GM12878 (cell line): ENCODE results near the gene ZDHHC9. TPM values are rescaled to one million over a fixed set of nuclear protein-coding genes. Genes with fewer than 3 reads are reported as not detected.

Experiments used
- ATAC-seq: fragments of 200-7000 bp; cut with Tn5 transposase; 3 replicates; pipeline ENCODE4 v1.9.1; 2020; ENCODE audit warnings: mild to moderate bottlenecking, moderate library complexity
- BruUV-seq: library from RNA; stranded (reverse); fragments of 400-500 nt; replicated peaks from 2 replicates; lab custom pipeline; 2021; lab: Mats Ljungman, UMichigan
- CTCF ChIA-PET: fragments of 300-600 bp; sonication (Branson Sonifier 250); formaldehyde crosslinking; extraction: SDS; loops from one replicate; lab custom pipeline; 2021; ENCODE audit warnings: inconsistent platforms; lab: Yijun Ruan, JAX
- POLR2A ChIA-PET: fragments of 350-600 bp; formaldehyde crosslinking; extraction: SDS; loops from one replicate; lab custom pipeline; 2021; ENCODE audit warnings: inconsistent platforms; lab: Charles Lee
- RAD21 ChIA-PET: fragments of 300-600 bp; sonication (Branson Sonifier 250); formaldehyde crosslinking; loops from one replicate; lab custom pipeline; 2023; ENCODE audit warnings: antibody characterized with exemption; ENCODE audit not compliant: unreplicated experiment; lab: Charles Lee
- SMC1A ChIA-PET: fragments of 300-600 bp; sonication (Branson Sonifier 250); formaldehyde crosslinking; loops from one replicate; lab custom pipeline; 2023; ENCODE audit not compliant: unreplicated experiment, uncharacterized antibody; lab: Charles Lee
- DNase-seq: peaks from one replicate; pipeline ENCODE4 v3.0.0-alpha.2; 2011; ENCODE audit warnings: low read depth, low spot score
- FAIRE-seq: peaks from 3 replicates; lab custom pipeline; 2011; peaks lifted over from hg19 to GRCh38; lab: Jason Lieb, UNC
- H2AFZ ChIP-seq: 2 replicates; pipeline ENCODE4 v1.6.0; 2011; ENCODE audit warnings: low read depth, low read length, control low read depth; ENCODE audit not compliant: control insufficient read depth
- H3K27ac ChIP-seq: 2 replicates; pipeline ENCODE4 v1.5.1; 2011; ENCODE audit warnings: control low read depth; ENCODE audit not compliant: control insufficient read depth, insufficient read depth
- H3K27me3 ChIP-seq, 2 experiments: replicated peaks in 1 of 2; 2 replicates each; pipeline versions ENCODE4 v1.6.0 to v1.6.1; 2011; ENCODE audit warnings: low read length in 1 of 2; ENCODE audit not compliant: control insufficient read depth in 2 of 2, insufficient read depth in 2 of 2
- H3K36me3 ChIP-seq, 2 experiments: 2 replicates each; pipeline ENCODE4 v1.5.1; 2011; ENCODE audit warnings: low read length in 1 of 2; ENCODE audit not compliant: control insufficient read depth in 2 of 2, insufficient read depth in 2 of 2
- H3K4me1 ChIP-seq: 2 replicates; pipeline ENCODE4 v1.6.1; 2011; ENCODE audit warnings: mild to moderate bottlenecking, low read length, moderate library complexity, mixed read lengths; ENCODE audit not compliant: control insufficient read depth, insufficient read depth
- H3K4me2 ChIP-seq: 2 replicates; pipeline ENCODE4 v1.6.0; 2011; ENCODE audit warnings: control low read depth; ENCODE audit not compliant: control insufficient read depth, insufficient read depth
- H3K4me3 ChIP-seq: fragments of 200-600 bp; sonication (generic); 2 replicates; pipeline ENCODE4 v1.5.1; 2016
- H3K79me2 ChIP-seq: 2 replicates; pipeline ENCODE4 v1.6.0; 2011; ENCODE audit warnings: low read length; ENCODE audit not compliant: control insufficient read depth, insufficient read depth
- H3K9ac ChIP-seq: 2 replicates; pipeline ENCODE4 v1.8.0; 2011; ENCODE audit warnings: low read length, control low read depth, mixed read lengths; ENCODE audit not compliant: control insufficient read depth, insufficient read depth
- H3K9me3 ChIP-seq: replicated peaks from 3 replicates; pipeline ENCODE4 v1.5.1; 2011; ENCODE audit warnings: mild to moderate bottlenecking, low read length; ENCODE audit not compliant: control insufficient read depth, insufficient read depth
- H4K20me1 ChIP-seq: 2 replicates; pipeline ENCODE4 v1.6.0; 2011; ENCODE audit not compliant: control insufficient read depth, insufficient read depth
- CHD4 ChIP-seq: fragments of 200-600 bp; sonication (generic); IDR thresholded peaks from 2 replicates; pipeline ENCODE4 v1.6.1; 2016; ENCODE audit warnings: mild to moderate bottlenecking
- MTA3 ChIP-seq: IDR thresholded peaks from 2 replicates; pipeline ENCODE4 v1.6.1; 2012; ENCODE audit warnings: low read length, inconsistent platforms, borderline replicate concordance
- RBBP5 ChIP-seq: fragments of 200-600 bp; sonication (generic); conservative IDR thresholded peaks from 2 replicates; pipeline ENCODE4 v1.6.1; 2016
- STAT3 ChIP-seq: IDR thresholded peaks from 2 replicates; pipeline ENCODE4 v1.6.1; 2011; ENCODE audit warnings: low read depth, low read length, improper control_type of control experiment
- SUZ12 ChIP-seq: fragments of 200-600 bp; sonication (generic); IDR thresholded peaks from one replicate; pipeline ENCODE4 v1.6.1; 2018; ENCODE audit warnings: antibody characterized with exemption, mild to moderate bottlenecking; ENCODE audit not compliant: unreplicated experiment
- TCF12 ChIP-seq: IDR thresholded peaks from 2 replicates; pipeline ENCODE4 v1.6.1; 2011; ENCODE audit warnings: low read depth, mild to moderate bottlenecking, low read length
- YBX1 ChIP-seq: fragments of 450-650 bp; IDR thresholded peaks from 2 replicates; pipeline ENCODE4 v1.6.1; 2016; ENCODE audit warnings: antibody characterized with exemption
- ZNF207 ChIP-seq: fragments of 450-650 bp; IDR thresholded peaks from 2 replicates; pipeline ENCODE4 v1.6.1; 2014; ENCODE audit warnings: antibody characterized with exemption, mild to moderate bottlenecking, borderline replicate concordance
- ZNF274 ChIP-seq: IDR thresholded peaks from one replicate; pipeline ENCODE4 v1.8.0; 2011; ENCODE audit not compliant: insufficient read length, insufficient read depth
- WGBS: methylation state at CpG from one replicate; pipeline ENCODE4 v1.1.6; 2016; ENCODE audit warnings: low lambda C conversion rate; ENCODE audit not compliant: insufficient replicate concordance, insufficient coverage; ENCODE audit errors: missing lambda C conversion rate; 5-methylcytosine and 5-hydroxymethylcytosine counted together
- in situ Hi-C: fragments of 300-500 bp; cut with MboI; formaldehyde crosslinking; loops from 9 replicates; pipeline ENCODE4 v1.14.3; 2018; ENCODE audit warnings: mixed read lengths
- intact Hi-C: fragments of 100-400 bp; cut with micrococcal nuclease; formaldehyde crosslinking; loops from one replicate; pipeline ENCODE4 v1.14.2; 2022; ENCODE audit not compliant: unreplicated experiment
- polyA plus RNA-seq, 11 experiments: library from polyadenylated mRNA; depleted of rRNA in 4 of 11; unstranded in 6 of 11; stranded (reverse) in 5 of 11; fragments of >200 nt; fragmentation: Nextera tagmentation in 4 of 11; fragmentation: Illumina TruSeq in 1 of 11; extraction: Ambion mirVana in 4 of 11; extraction: Trizol in 1 of 11; gene quantifications; 1 replicate in 1 of 11; 2 replicates in 10 of 11; pipeline versions ENCODE4 v1.2.1 to v1.2.3, GENCODE V29; 2011 to 2016; ENCODE audit warnings: inconsistent platforms in 2 of 11, missing spikeins in 2 of 11, low read depth in 1 of 11
- total RNA-seq, 4 experiments: library from RNA; depleted of rRNA in 3 of 4; stranded (reverse); fragments of >200 nt in 3 of 4; fragmentation: Illumina TruSeq in 1 of 4; extraction: Trizol in 1 of 4; gene quantifications; 2 replicates each; pipeline versions ENCODE4 v1.2.1 to v1.2.3, GENCODE V29; 2013 to 2021
- TF ChIP-seq, protein P1 (sequence below): fragments of 450-650 bp; IDR thresholded peaks from 2 replicates; pipeline ENCODE4 v1.6.1; 2018; ENCODE audit warnings: mild to moderate bottlenecking, low read depth, moderate library complexity; ENCODE audit not compliant: partially characterized antibody
- TF ChIP-seq, protein P2 (sequence below): fragments of 450-650 bp; IDR thresholded peaks from 2 replicates; pipeline ENCODE4 v1.6.1; 2017; ENCODE audit warnings: mild to moderate bottlenecking

Gene ZDHHC9
- total and polyA plus RNA-seq, 10 of the 15 experiments (the other 5 are each of a cell fraction or from before 2014, with no cell fraction given) = 1.8 to 13.0 (median 5.4) TPM

DNA sequence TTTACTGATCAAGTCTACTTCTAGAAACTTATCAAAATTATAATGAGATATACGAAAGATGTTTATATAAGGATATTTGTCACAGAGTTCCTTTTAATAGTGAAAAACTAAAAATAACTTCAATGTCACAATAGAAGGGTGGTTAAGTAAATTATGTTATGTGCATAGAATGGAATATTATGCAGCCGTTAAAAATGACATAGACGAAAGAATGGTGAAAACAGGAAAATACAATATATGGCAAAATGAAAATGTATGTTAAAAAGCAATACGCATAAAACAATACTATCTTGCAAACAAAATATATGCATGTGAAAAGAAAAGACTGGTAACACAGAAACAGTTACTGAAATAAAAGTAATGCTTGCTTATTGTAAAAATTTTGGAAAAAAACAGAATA lies 19.1 kb downstream of the ZDHHC9 start:
- Histone ChIP-seq H3K4me3 (no peak overlapping the region), H3K36me3 (no peaks in the 10 kb centered on the region; a peak in 1 of 4 replicates), H2AFZ (no peak overlapping the region), H3K4me2 (no peak overlapping the region), H3K9me3 (no peaks in the 10 kb centered on the region), H3K4me1 (no peaks in the 10 kb centered on the region), H4K20me1 (no peaks in the 10 kb centered on the region), H3K79me2 (no peaks in the 10 kb centered on the region), H3K27me3 (no peaks in the 10 kb centered on the region; a peak in 1 of 4 replicates), H3K9ac (no peak overlapping the region), H3K27ac (no peak overlapping the region)
- BruUV-seq = no TSS peak
- FAIRE-seq = no peak
- in situ Hi-C loops (no loop called here), intact Hi-C loops (loop anchor here (5.0 to 10.0 kb wide), 2 partner anchors 97 to 240 kb away; no protein-coding TSS in a partner anchor)
- ChIA-PET RAD21 (interaction anchor here (1.6 to 2.5 kb wide), 2 partner anchors 69 to 189 kb away, joined by 6 to 29 read pairs; no protein-coding TSS in a partner anchor), CTCF (interaction anchor here (0.8 to 3.5 kb wide), 6 partner anchors 52 to 188 kb away, joined by 3 to 80 read pairs (median 20); no protein-coding TSS in a partner anchor), SMC1A (interaction anchor here (0.6 to 3.8 kb wide), 9 partner anchors 27 to 221 kb away, joined by 3 to 27 read pairs (median 5); no protein-coding TSS in a partner anchor), POLR2A (no interaction called here)
- 67% methylated on average over 4 of the region's 4 CpGs for WGBS
- DNase-seq = no peak
- no peak for ATAC-seq
- TF ChIP-seq MTA3 = no peak

DNA sequence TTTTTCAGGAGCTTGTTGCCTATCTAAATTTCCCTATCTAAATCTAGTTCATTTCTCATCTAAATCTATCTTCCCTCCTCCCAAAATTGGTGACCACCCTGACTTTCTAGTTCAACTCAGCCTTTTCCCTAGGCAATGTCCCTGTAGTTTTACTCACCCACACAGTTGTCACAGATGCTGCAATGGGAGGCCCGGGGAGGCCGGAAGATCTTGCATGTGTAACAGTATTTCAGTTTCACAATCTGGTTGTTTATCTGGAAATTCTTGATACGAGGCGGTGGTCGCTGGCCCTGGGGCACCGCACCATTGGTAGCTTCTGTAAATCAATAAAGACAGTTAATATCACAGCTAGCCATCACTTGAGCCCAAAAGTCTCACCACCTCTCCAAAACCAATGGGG lies 20.2 kb downstream of the ZDHHC9 start:
- no peak for ATAC-seq

More for the DNA sequence above, 20.2 kb downstream of the ZDHHC9 start:
- H3K27me3 ChIP-seq = no peaks in the 10 kb centered on the region
- FAIRE-seq = no peak
- no peaks in the 10 kb centered on the region for H3K79me2 ChIP-seq
- in situ Hi-C loops = no loop called here
- POLR2A ChIA-PET = no interaction called here
- no peaks in the 10 kb centered on the region for H3K4me1 ChIP-seq
- H2AFZ ChIP-seq = no peak overlapping the region
- no peak overlapping the region for H3K4me2 ChIP-seq
- H3K4me3 ChIP-seq = no peak overlapping the region
- CTCF ChIA-PET = interaction anchor here (0.7 to 2.7 kb wide), 35 partner anchors 9 to 263 kb away, joined by 3 to 80 read pairs (median 4); partner anchors contain the start of genes APLN and UTP14A
- RAD21 ChIA-PET = interaction anchor here (1.0 to 2.5 kb wide), 8 partner anchors 10 to 188 kb away, joined by 3 to 29 read pairs (median 4); partner anchors contain the start of gene XPNPEP2
- no peak overlapping the region for H3K27ac ChIP-seq
- H4K20me1 ChIP-seq = no peaks in the 10 kb centered on the region
- no TSS peak for BruUV-seq
- DNase-seq = no peak
- WGBS = 64% methylated on average over 6 of the region's 6 CpGs
- intact Hi-C loops = loop anchor here (1.0 to 10.0 kb wide), 7 partner anchors 38 to 241 kb away; no protein-coding TSS in a partner anchor
- no peak overlapping the region for H3K9ac ChIP-seq
- no peaks in the 10 kb centered on the region for H3K9me3 ChIP-seq
- TF ChIP-seq STAT3 = no peak
- TF ChIP-seq SUZ12 = no peak
- TF ChIP-seq, protein P1, sequence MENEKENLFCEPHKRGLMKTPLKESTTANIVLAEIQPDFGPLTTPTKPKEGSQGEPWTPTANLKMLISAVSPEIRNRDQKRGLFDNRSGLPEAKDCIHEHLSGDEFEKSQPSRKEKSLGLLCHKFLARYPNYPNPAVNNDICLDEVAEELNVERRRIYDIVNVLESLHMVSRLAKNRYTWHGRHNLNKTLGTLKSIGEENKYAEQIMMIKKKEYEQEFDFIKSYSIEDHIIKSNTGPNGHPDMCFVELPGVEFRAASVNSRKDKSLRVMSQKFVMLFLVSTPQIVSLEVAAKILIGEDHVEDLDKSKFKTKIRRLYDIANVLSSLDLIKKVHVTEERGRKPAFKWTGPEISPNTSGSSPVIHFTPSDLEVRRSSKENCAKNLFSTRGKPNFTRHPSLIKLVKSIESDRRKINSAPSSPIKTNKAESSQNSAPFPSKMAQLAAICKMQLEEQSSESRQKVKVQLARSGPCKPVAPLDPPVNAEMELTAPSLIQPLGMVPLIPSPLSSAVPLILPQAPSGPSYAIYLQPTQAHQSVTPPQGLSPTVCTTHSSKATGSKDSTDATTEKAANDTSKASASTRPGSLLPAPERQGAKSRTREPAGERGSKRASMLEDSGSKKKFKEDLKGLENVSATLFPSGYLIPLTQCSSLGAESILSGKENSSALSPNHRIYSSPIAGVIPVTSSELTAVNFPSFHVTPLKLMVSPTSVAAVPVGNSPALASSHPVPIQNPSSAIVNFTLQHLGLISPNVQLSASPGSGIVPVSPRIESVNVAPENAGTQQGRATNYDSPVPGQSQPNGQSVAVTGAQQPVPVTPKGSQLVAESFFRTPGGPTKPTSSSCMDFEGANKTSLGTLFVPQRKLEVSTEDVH = no peak
- no peak for TF ChIP-seq ZNF274
- no peak for TF ChIP-seq RBBP5
- no peak for TF ChIP-seq YBX1
- no peak for TF ChIP-seq CHD4
- TF ChIP-seq, protein P2, sequence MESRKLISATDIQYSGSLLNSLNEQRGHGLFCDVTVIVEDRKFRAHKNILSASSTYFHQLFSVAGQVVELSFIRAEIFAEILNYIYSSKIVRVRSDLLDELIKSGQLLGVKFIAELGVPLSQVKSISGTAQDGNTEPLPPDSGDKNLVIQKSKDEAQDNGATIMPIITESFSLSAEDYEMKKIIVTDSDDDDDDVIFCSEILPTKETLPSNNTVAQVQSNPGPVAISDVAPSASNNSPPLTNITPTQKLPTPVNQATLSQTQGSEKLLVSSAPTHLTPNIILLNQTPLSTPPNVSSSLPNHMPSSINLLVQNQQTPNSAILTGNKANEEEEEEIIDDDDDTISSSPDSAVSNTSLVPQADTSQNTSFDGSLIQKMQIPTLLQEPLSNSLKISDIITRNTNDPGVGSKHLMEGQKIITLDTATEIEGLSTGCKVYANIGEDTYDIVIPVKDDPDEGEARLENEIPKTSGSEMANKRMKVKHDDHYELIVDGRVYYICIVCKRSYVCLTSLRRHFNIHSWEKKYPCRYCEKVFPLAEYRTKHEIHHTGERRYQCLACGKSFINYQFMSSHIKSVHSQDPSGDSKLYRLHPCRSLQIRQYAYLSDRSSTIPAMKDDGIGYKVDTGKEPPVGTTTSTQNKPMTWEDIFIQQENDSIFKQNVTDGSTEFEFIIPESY = no peak
- TF ChIP-seq TCF12 = no peak
- no peak for TF ChIP-seq ZNF207
- SMC1A ChIA-PET = interaction anchor here (0.9 to 3.8 kb wide), 19 partner anchors 9 to 237 kb away, joined by 3 to 27 read pairs (median 6); partner anchors contain the start of genes SASH3 and XPNPEP2
- no peaks in the 10 kb centered on the region; a peak in 1 of 4 replicates for H3K36me3 ChIP-seq
